ENCODE data around the gene COX20. TPM values are rescaled to one million over a fixed set of nuclear protein-coding genes. Genes with fewer than 3 reads are reported as not detected.

COX20 gene
- total and polyA plus RNA-seq, 2 of the 13 experiments (the other 11 are each of a cell fraction or from before 2014, with no cell fraction given) = 34.4 to 95.8 TPM

GRCh38 chr1:244801246-244801645 lies 34.2 kb upstream of the COX20 start (continued):
- TF ChIP-seq PLRG1 (conservative IDR thresholded peaks at IDR 0.05) = no peak
- no peak for TF ChIP-seq THYN1 (CRISPR knock-in tag; IDR thresholded peaks at IDR 0.05; ENCODE audit: borderline replicate concordance, low read depth)
- TF ChIP-seq ARNT2 (CRISPR knock-in tag; IDR thresholded peaks at IDR 0.05; ENCODE audit: low read depth) = no peak
- TF ChIP-seq NFATC3 (CRISPR knock-in tag; IDR thresholded peaks at IDR 0.05) = no peak
- no peak for TF ChIP-seq ZNF83 (CRISPR knock-in tag; IDR thresholded peaks at IDR 0.05; ENCODE audit: borderline replicate concordance)
- no peak for TF ChIP-seq ZBTB25 (CRISPR knock-in tag; IDR thresholded peaks at IDR 0.05)
- no peak for TF ChIP-seq DMTF1 (CRISPR knock-in tag; IDR thresholded peaks at IDR 0.05)
- TF ChIP-seq ZNF773 (CRISPR knock-in tag; IDR thresholded peaks at IDR 0.05; ENCODE audit: borderline replicate concordance) = no peak
- TF ChIP-seq LBX2 (CRISPR knock-in tag; IDR thresholded peaks at IDR 0.05; ENCODE audit: borderline replicate concordance) = no peak
- peak; percentile 80 for TF ChIP-seq SMC3 (IDR thresholded peaks at IDR 0.05; ENCODE audit: low read length)
- TF ChIP-seq NFKB2 (CRISPR knock-in tag; IDR thresholded peaks at IDR 0.05; ENCODE audit: borderline replicate concordance) = no peak
- no peak for TF ChIP-seq ZMYM2 (CRISPR knock-in tag; IDR thresholded peaks at IDR 0.05)
- TF ChIP-seq KDM2A (CRISPR knock-in tag; IDR thresholded peaks at IDR 0.05; ENCODE audit: borderline replicate concordance, low read depth) = peak; percentile 62; the same call in 1 of the 2 replicates
- 0 out of 2 replicates have a peak, but pooled peaks have one; percentile 33 for TF ChIP-seq ZNF343 (CRISPR knock-in tag; IDR thresholded peaks at IDR 0.05)
- no peak for TF ChIP-seq IRF9 (CRISPR knock-in tag; IDR thresholded peaks at IDR 0.05; ENCODE audit: borderline replicate concordance)
- TF ChIP-seq POLR2AphosphoS5 (IDR thresholded peaks at IDR 0.05; ENCODE audit: low read depth, low read length) = no peak
- TF ChIP-seq GTF3A (CRISPR knock-in tag; conservative IDR thresholded peaks at IDR 0.05) = no peak
- no peak for TF ChIP-seq DR1 (CRISPR knock-in tag; IDR thresholded peaks at IDR 0.05)
- no peak for TF ChIP-seq ZNF839 (CRISPR knock-in tag; IDR thresholded peaks at IDR 0.05; ENCODE audit: borderline replicate concordance)
- no peak for TF ChIP-seq RFX1 (IDR thresholded peaks at IDR 0.05)
- no peak for TF ChIP-seq ZNF660 (CRISPR knock-in tag; IDR thresholded peaks at IDR 0.05; ENCODE audit: borderline replicate concordance, low read depth)
- no peak for TF ChIP-seq ZNF792 (CRISPR knock-in tag; IDR thresholded peaks at IDR 0.05)
- no peak for TF ChIP-seq BRCA1 (CRISPR knock-in tag; IDR thresholded peaks at IDR 0.05)
- TF ChIP-seq ZGPAT (CRISPR knock-in tag; IDR thresholded peaks at IDR 0.05) = peak; percentile 68; the same call in 1 of the 2 replicates
- TF ChIP-seq EED (CRISPR knock-in tag; IDR thresholded peaks at IDR 0.05) = no peak

Data from HepG2 (cell line).